ENCODE results near the gene HDGF. TPM values are rescaled to one million over a fixed set of nuclear protein-coding genes. Genes with fewer than 3 reads are reported as not detected.

Gene HDGF
- total RNA-seq, 1 experiment from 2014 or later: 498 TPM

GRCh38 chr1:156745881-156746280 lies 5.6 kb downstream of the HDGF start:
- Histone ChIP-seq H3F3A (ENCODE audit: insufficient read depth, low read depth) (peaks cover 82% of the 10 kb centered on the region), H3K4me3 (peak overlapping the region; percentile 95), H3K9me2 (ENCODE audit: insufficient read depth) (no peaks in the 10 kb centered on the region), H4K20me1 (ENCODE audit: insufficient read depth) (peaks cover 16% of the 10 kb centered on the region), H2AFZ (no peak overlapping the region), H3K27me3 (ENCODE audit: insufficient read depth, low read depth) (no peaks in the 10 kb centered on the region), H3K4me2 (peak overlapping the region; percentile 100), H3K9me3 (ENCODE audit: insufficient read depth, low read depth) (no peaks in the 10 kb centered on the region), H3K27ac (peak overlapping the region; percentile 93), H3K4me1 (replicated peaks; ENCODE audit: insufficient read depth) (peaks cover 34% of the 10 kb centered on the region), H3K36me3 (ENCODE audit: low read depth) (peaks cover 32% of the 10 kb centered on the region), H3K79me2 (ENCODE audit: low read depth) (peaks cover 75% of the 10 kb centered on the region)
- POLR2A ChIA-PET (ENCODE audit: unreplicated experiment): interaction anchor here (0.6 to 0.7 kb wide), 2 partner anchors 17 to 21 kb away, joined by 4 to 10 read pairs; partner anchors contain the start of genes ISG20L2, METTL25B and PRCC
- CTCF ChIA-PET: no interaction called here
- BruUV-seq (replicated peaks): no TSS peak
- no peak for TF ChIP-seq EZH2 (IDR thresholded peaks at IDR 0.05; ENCODE audit: low read depth)
- no peak for TF ChIP-seq CTCF (conservative IDR thresholded peaks at IDR 0.05)
- intact Hi-C loops (cut with micrococcal nuclease; ENCODE audit: unreplicated experiment): no loop called here
- no peak for DNase-seq

GRCh38 chr1:156744786-156745419 lies 6.6 kb downstream of the HDGF start:
- H3K27me3 ChIP-seq (ENCODE audit: insufficient read depth, low read depth): no peaks in the 10 kb centered on the region
- no peaks in the 10 kb centered on the region for H3K9me2 ChIP-seq (ENCODE audit: insufficient read depth)
- no peak for DNase-seq
- BruUV-seq (replicated peaks): no TSS peak
- peaks cover 34% of the 10 kb centered on the region for H3K4me1 ChIP-seq (replicated peaks; ENCODE audit: insufficient read depth)
- H3K4me2 ChIP-seq: no peak overlapping the region
- H3K27ac ChIP-seq: peak overlapping the region; percentile 93
- ChIA-PET CTCF (no interaction called here), POLR2A (ENCODE audit: unreplicated experiment) (interaction anchor here (0.7 kb wide), 1 partner anchor 61 kb away, joined by 3 read pairs; no protein-coding TSS in a partner anchor)
- H2AFZ ChIP-seq: no peak overlapping the region
- no peaks in the 10 kb centered on the region for H3K9me3 ChIP-seq (ENCODE audit: insufficient read depth, low read depth)
- intact Hi-C loops (cut with micrococcal nuclease; ENCODE audit: unreplicated experiment): no loop called here
- no peak for TF ChIP-seq EZH2 (IDR thresholded peaks at IDR 0.05; ENCODE audit: low read depth)
- TF ChIP-seq CTCF (conservative IDR thresholded peaks at IDR 0.05): no peak
- H3F3A ChIP-seq (ENCODE audit: insufficient read depth, low read depth): peaks cover 79% of the 10 kb centered on the region
- H4K20me1 ChIP-seq (ENCODE audit: insufficient read depth): peaks cover 16% of the 10 kb centered on the region
- H3K36me3 ChIP-seq (ENCODE audit: low read depth): peaks cover 32% of the 10 kb centered on the region
- peaks cover 73% of the 10 kb centered on the region for H3K79me2 ChIP-seq (ENCODE audit: low read depth)
- no peak overlapping the region for H3K4me3 ChIP-seq

- peak overlapping the region; percentile 93; the same call in 1 of the 2 replicates for H3K27ac ChIP-seq
- H3K9me2 ChIP-seq (ENCODE audit: insufficient read depth): no peaks in the 10 kb centered on the region
- H3K79me2 ChIP-seq (ENCODE audit: low read depth): peaks cover 73% of the 10 kb centered on the region
- peaks cover 27% of the 10 kb centered on the region for H3K36me3 ChIP-seq (ENCODE audit: low read depth)
- ChIA-PET CTCF (no interaction called here), POLR2A (ENCODE audit: unreplicated experiment) (interaction anchor here (0.7 kb wide), 1 partner anchor 60 kb away, joined by 3 read pairs; no protein-coding TSS in a partner anchor)
- intact Hi-C loops (cut with micrococcal nuclease; ENCODE audit: unreplicated experiment): no loop called here
- no peaks in the 10 kb centered on the region for H3K27me3 ChIP-seq (ENCODE audit: insufficient read depth, low read depth)
- no peak overlapping the region for H2AFZ ChIP-seq
- no peaks in the 10 kb centered on the region for H3K9me3 ChIP-seq (ENCODE audit: insufficient read depth, low read depth)
- DNase-seq: no peak
- no TSS peak for BruUV-seq (replicated peaks)
- H4K20me1 ChIP-seq (ENCODE audit: insufficient read depth): peaks cover 16% of the 10 kb centered on the region
- H3F3A ChIP-seq (ENCODE audit: insufficient read depth, low read depth): peaks cover 74% of the 10 kb centered on the region
- no peak overlapping the region for H3K4me2 ChIP-seq
- TF ChIP-seq EZH2 (IDR thresholded peaks at IDR 0.05; ENCODE audit: low read depth) (no peak), CTCF (conservative IDR thresholded peaks at IDR 0.05) (no peak)
- no peak overlapping the region for H3K4me3 ChIP-seq
- peaks cover 34% of the 10 kb centered on the region for H3K4me1 ChIP-seq (replicated peaks; ENCODE audit: insufficient read depth)
These were observed 7.1 kb downstream of the HDGF start for GRCh38 chr1:156744344-156744743.

Measured in PC-9 (cell line).